Stomach smooth muscle (tissue), 2 donors: ENCODE results near the gene TNKS1BP1.

Experiments used
- H3K27ac ChIP-seq: one replicate; pipeline ENCODE4 v1.7.0; 2013; ENCODE audit warnings: mild to moderate bottlenecking, low read length, inconsistent platforms
- H3K27me3 ChIP-seq, 2 donors: one replicate each; pipeline ENCODE4 v1.7.0; 2013; ENCODE audit warnings: low read length in 2 of 2; ENCODE audit not compliant: insufficient read depth in 2 of 2, control insufficient read depth in 1 of 2
- H3K36me3 ChIP-seq, 2 donors: one replicate each; pipeline ENCODE4 v1.7.0; 2013; ENCODE audit warnings: low read length in 2 of 2; ENCODE audit not compliant: control insufficient read depth in 2 of 2, insufficient read depth in 2 of 2
- H3K4me1 ChIP-seq: one replicate; pipeline ENCODE4 v1.7.0; 2013; ENCODE audit warnings: low read length; ENCODE audit not compliant: control insufficient read depth, insufficient read depth
- H3K4me3 ChIP-seq, 2 donors: one replicate each; pipeline ENCODE4 v1.7.0; 2013; ENCODE audit warnings: low read length in 2 of 2
- H3K9ac ChIP-seq, 2 donors: one replicate each; pipeline ENCODE4 v1.7.0; 2013; ENCODE audit warnings: low read length in 2 of 2, mild to moderate bottlenecking in 1 of 2
- H3K9me3 ChIP-seq, 2 donors: one replicate each; pipeline ENCODE4 v1.7.0; 2013; ENCODE audit warnings: low read length in 2 of 2; ENCODE audit not compliant: control insufficient read depth in 2 of 2
- donor health status: healthy.
- donor health status: Pancreatic carcinoma.

TNKS1BP1 gene

GRCh38 chr11:57320067-57320718 is 4.6 kb downstream of the TNKS1BP1 start:
- H3K36me3 ChIP-seq, result peaks cover 23 to 27% of the 10 kb centered on the region in 2 donors
- no peaks in the 10 kb centered on the region for H3K9me3 ChIP-seq
- H3K27ac ChIP-seq, result no peak overlapping the region
- peak overlapping the region in 1 of 2 donors; percentile 35 for H3K4me3 ChIP-seq
- H3K4me1 ChIP-seq, result peaks cover 60% of the 10 kb centered on the region
- no peak overlapping the region for H3K9ac ChIP-seq
- no peaks in the 10 kb centered on the region for H3K27me3 ChIP-seq

- H3K36me3 ChIP-seq, result peaks cover 34 to 43% of the 10 kb centered on the region in 2 donors
- H3K9me3 ChIP-seq, result no peaks in the 10 kb centered on the region
- H3K4me1 ChIP-seq, result peaks cover 49% of the 10 kb centered on the region
- no peak overlapping the region for H3K27ac ChIP-seq
- peak overlapping the region in 1 of 2 donors; percentile 40 for H3K4me3 ChIP-seq
- no peaks in the 10 kb centered on the region for H3K27me3 ChIP-seq
- no peak overlapping the region for H3K9ac ChIP-seq
Measured at GRCh38 chr11:57318178-57318577, 6.6 kb downstream of the TNKS1BP1 start.

DNA sequence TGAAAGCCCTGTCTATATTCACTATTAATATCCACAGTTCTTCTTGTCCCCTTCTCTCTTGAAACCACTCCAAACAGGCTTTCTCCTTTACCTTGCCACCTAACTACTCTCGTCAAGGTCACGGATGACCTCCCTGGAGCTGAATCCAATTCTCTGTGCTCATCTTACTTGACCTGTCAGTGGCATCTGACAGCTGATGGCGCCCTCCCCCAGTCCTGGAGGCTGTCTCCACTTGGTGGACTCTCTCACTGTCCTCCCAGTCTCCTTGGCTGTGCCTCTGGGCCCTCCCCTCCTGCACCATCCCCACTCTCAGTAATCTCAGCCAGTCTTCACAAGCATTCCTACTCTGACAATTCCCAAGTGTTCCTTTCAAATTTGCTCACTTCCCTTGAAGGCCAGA is 8.7 kb downstream of the TNKS1BP1 start:
- peak overlapping the region in 1 of 2 donors; percentile 27 for H3K9ac ChIP-seq
- no peak overlapping the region for H3K4me3 ChIP-seq
- no peaks in the 10 kb centered on the region for H3K9me3 ChIP-seq
- H3K36me3 ChIP-seq, result peaks cover 40 to 53% of the 10 kb centered on the region in 2 donors
- no peaks in the 10 kb centered on the region for H3K27me3 ChIP-seq
- peaks cover 44% of the 10 kb centered on the region for H3K4me1 ChIP-seq
- H3K27ac ChIP-seq, result no peak overlapping the region

GRCh38 chr11:57315491-57315890 is 9.3 kb downstream of the TNKS1BP1 start:
- H3K27me3 ChIP-seq, result no peaks in the 10 kb centered on the region
- peaks cover 50% of the 10 kb centered on the region for H3K4me1 ChIP-seq
- H3K9me3 ChIP-seq, result no peaks in the 10 kb centered on the region
- peaks cover 40 to 53% of the 10 kb centered on the region in 2 donors for H3K36me3 ChIP-seq
- no peak overlapping the region for H3K9ac ChIP-seq
- H3K27ac ChIP-seq, result no peak overlapping the region
- H3K4me3 ChIP-seq, result no peak overlapping the region

GRCh38 chr11:57314221-57314973 is 10.4 kb downstream of the TNKS1BP1 start:
- no peak overlapping the region for H3K4me3 ChIP-seq
- H3K9ac ChIP-seq, result no peak overlapping the region
- H3K27me3 ChIP-seq, result no peaks in the 10 kb centered on the region
- H3K27ac ChIP-seq, result no peak overlapping the region
- H3K36me3 ChIP-seq, result peaks cover 47 to 53% of the 10 kb centered on the region in 2 donors
- no peaks in the 10 kb centered on the region for H3K9me3 ChIP-seq
- peaks cover 52% of the 10 kb centered on the region for H3K4me1 ChIP-seq

DNA sequence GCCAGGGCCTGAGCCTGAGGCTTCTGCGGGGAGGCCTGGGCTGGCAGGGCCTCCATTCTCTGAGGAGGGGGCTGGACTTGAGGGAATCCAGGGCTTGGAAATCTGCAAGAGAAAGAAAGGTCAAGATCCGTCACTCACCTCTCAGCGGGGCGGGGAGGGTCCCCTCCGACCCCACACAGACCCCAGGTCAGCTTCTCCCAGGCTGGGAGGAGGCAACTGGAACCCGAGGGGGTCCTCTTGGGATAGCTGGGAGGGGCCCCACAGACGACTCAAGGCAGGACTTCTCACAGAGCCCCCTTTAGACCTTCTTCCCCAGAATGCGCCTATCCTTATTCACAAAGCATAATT is 11.0 kb downstream of the TNKS1BP1 start:
- H3K4me1 ChIP-seq, result peaks cover 57% of the 10 kb centered on the region
- no peaks in the 10 kb centered on the region for H3K27me3 ChIP-seq
- peaks cover 49 to 58% of the 10 kb centered on the region in 2 donors for H3K36me3 ChIP-seq
- no peak overlapping the region for H3K27ac ChIP-seq
- no peak overlapping the region for H3K9ac ChIP-seq
- H3K4me3 ChIP-seq, result no peak overlapping the region
- no peaks in the 10 kb centered on the region for H3K9me3 ChIP-seq

- Histone ChIP-seq H3K36me3 (peaks cover 49 to 57% of the 10 kb centered on the region in 2 donors), H3K9ac (no peak overlapping the region), H3K4me1 (peaks cover 54% of the 10 kb centered on the region)
Measured at GRCh38 chr11:57313071-57313787, 11.5 kb downstream of the TNKS1BP1 start.

DNA sequence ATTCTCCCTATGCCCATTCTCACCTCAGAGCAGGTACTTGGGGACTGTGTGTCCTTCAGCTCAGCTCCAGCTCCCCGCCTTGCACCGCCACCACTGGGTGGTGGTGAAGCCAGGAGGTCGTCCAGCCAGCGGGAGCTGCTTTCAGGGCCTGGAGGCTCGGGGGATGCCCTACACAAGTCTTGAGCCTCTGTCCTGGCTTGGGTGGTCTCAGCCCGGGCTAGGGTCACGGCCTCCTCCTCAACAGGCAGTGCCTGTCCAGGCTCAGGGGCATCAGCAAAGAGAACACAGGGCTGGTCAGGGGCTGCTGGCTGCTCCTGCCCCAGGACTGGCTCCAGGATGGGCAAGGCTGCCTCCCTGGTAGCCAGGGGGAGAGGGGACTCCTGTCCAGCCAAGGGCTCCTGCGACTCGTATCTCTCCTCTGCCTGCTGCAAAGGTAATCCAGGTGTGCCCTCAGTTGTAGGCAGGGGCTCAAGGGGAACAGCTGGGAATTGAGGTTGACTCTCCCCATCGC is 12.2 kb downstream of the TNKS1BP1 start:
- no peaks in the 10 kb centered on the region for H3K9me3 ChIP-seq
- H3K27ac ChIP-seq, result peak overlapping the region; percentile 78
- peaks cover 46 to 54% of the 10 kb centered on the region in 2 donors for H3K36me3 ChIP-seq
- no peak overlapping the region for H3K4me3 ChIP-seq
- H3K27me3 ChIP-seq, result no peaks in the 10 kb centered on the region
- H3K9ac ChIP-seq, result no peak overlapping the region
- H3K4me1 ChIP-seq, result peaks cover 47% of the 10 kb centered on the region

More at GRCh38 chr11:57313071-57313787, 11.5 kb downstream of the TNKS1BP1 start:
- Histone ChIP-seq H3K27ac (no peak overlapping the region), H3K27me3 (no peaks in the 10 kb centered on the region), H3K4me3 (no peak overlapping the region), H3K9me3 (no peaks in the 10 kb centered on the region)

GRCh38 chr11:57311109-57311936 is 13.4 kb downstream of the TNKS1BP1 start:
- Histone ChIP-seq H3K4me1 (peaks cover 43% of the 10 kb centered on the region), H3K36me3 (peaks cover 34 to 41% of the 10 kb centered on the region in 2 donors)

DNA sequence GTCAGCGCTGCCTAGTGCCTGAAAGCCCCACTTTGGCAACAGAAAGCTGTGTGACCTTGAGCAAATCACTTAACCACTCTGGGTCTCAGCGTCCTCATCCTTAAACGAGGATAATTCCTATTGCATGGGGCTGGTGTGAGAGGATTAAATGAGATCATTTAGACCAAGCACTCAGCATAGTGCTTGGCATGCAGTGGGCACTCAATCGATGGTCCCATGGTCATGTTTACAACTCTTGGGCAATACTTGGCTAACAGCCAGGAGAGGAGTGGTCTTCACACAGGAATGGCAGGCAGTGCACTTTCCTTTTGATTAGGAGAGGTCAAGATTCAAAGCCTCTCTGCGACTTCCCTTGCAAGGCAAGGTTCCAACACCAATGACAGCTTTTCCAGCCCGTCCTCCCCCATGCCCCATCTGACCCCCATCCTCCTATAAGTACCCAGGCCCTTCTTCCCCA is 14.1 kb downstream of the TNKS1BP1 start:
- peak overlapping the region; percentile 78 for H3K27ac ChIP-seq
- peaks cover 41% of the 10 kb centered on the region for H3K4me1 ChIP-seq
- peak overlapping the region; percentile 56 to 66 for H3K4me3 ChIP-seq
- no peaks in the 10 kb centered on the region for H3K9me3 ChIP-seq
- H3K27me3 ChIP-seq, result no peaks in the 10 kb centered on the region
- peak overlapping the region; percentile 1 to 47 for H3K9ac ChIP-seq
- H3K36me3 ChIP-seq, result peaks cover 28 to 36% of the 10 kb centered on the region in 2 donors

More at GRCh38 chr11:57311109-57311936, 13.4 kb downstream of the TNKS1BP1 start:
- Histone ChIP-seq H3K4me3 (peak overlapping the region; percentile 56 to 66), H3K9ac (peak overlapping the region; percentile 1 to 51), H3K27ac (peak overlapping the region; percentile 78), H3K9me3 (no peaks in the 10 kb centered on the region), H3K27me3 (no peaks in the 10 kb centered on the region)
